GM04504 (cell line): ENCODE measurements around the gene NME2.
A peak's percentile ranks its signal among the peaks of the same experiment; 100 is the strongest.
"Not testable (repeated sequence)": the region's sequence is repeated elsewhere in the genome, so short reads cannot be mapped to it uniquely, and the experiment has no call there.

Source experiments
- DNase-seq: peaks from one replicate; pipeline ENCODE4 v3.0.0-alpha.2; 2012; ENCODE audit warnings: low read depth

NME2 gene

GRCh38 chr17:51166198-51166986, at the start of gene NME2:
Gene NME2, plus strand, starts transcription at chr17:51166411. Its CDS starts 420 bp downstream, at chr17:51166831.
- DNase-seq: peak; percentile 77

- DNase-seq: no peak
These were observed 47.6 kb upstream of the NME2 start for GRCh38 chr17:51118330-51119195.

- DNase-seq: peak; percentile 19
These were observed 46.5 kb upstream of the NME2 start for GRCh38 chr17:51119415-51120356.

- DNase-seq: peak; percentile 9
These were observed 45.9 kb upstream of the NME2 start for GRCh38 chr17:51120357-51120738.

- peak; percentile 93 for DNase-seq
These were observed 45.2 kb upstream of the NME2 start, which contains the start of gene SPAG9 for GRCh38 chr17:51120739-51121619. Gene SPAG9, minus strand, starts transcription at chr17:51120868. Its CDS starts 212 bp downstream, at chr17:51120656.

GRCh38 chr17:51121620-51122472, 44.4 kb upstream of the NME2 start:
- DNase-seq: peak; percentile 96

- DNase-seq: not testable (repeated sequence)
These were observed 43.6 kb upstream of the NME2 start for GRCh38 chr17:51122473-51123115.

GRCh38 chr17:51124640-51125503, 41.3 kb upstream of the NME2 start:
- DNase-seq: no peak

GRCh38 chr17:51128076-51128475, 38.1 kb upstream of the NME2 start:
- DNase-seq: no peak

- DNase-seq: no peak
These were observed 33.3 kb upstream of the NME2 start for GRCh38 chr17:51132964-51133319.

GRCh38 chr17:51133365-51133764, 32.8 kb upstream of the NME2 start:
- no peak for DNase-seq

- DNase-seq: no peak
These were observed 30.3 kb upstream of the NME2 start for GRCh38 chr17:51135956-51136355.

- DNase-seq: no peak
These were observed 23.6 kb upstream of the NME2 start for GRCh38 chr17:51142597-51142996.

GRCh38 chr17:51144266-51145022, 21.8 kb upstream of the NME2 start:
- DNase-seq: no peak

- no peak for DNase-seq
These were observed 18.6 kb upstream of the NME2 start for GRCh38 chr17:51147650-51148049.

- no peak for DNase-seq
These were observed 17.0 kb upstream of the NME2 start for GRCh38 chr17:51149163-51149562.

- no peak for DNase-seq
These were observed 15.3 kb upstream of the NME2 start for GRCh38 chr17:51150932-51151331.

GRCh38 chr17:51152766-51153209, 13.4 kb upstream of the NME2 start:
- no peak for DNase-seq
